ENCODE measurements around the gene CDK11A.
"Not testable (repeated sequence)": the region's sequence is repeated elsewhere in the genome, so short reads cannot be mapped to it uniquely, and the experiment has no call there.

DNA sequence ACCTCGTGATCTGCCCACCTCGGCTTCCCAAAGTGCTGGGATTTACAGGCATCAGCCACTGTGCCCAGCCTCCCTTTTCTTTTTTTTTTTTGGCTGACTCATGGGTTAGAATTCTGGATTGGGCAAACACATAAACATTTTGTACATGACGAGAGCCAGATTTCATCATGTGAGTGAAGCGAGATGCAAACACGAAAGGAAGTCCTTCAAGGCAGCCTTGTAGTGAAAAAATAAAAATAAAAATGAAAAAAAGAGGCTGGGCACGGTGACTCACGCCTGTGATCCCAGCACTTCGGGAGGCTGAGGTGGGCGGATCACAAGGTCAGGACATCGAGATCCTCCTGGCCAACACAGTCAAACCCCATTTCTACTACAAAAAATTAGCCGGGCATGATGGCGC lies 16.9 kb upstream of the CDK11A start:
- TF ChIP-seq CTCF (conservative IDR thresholded peaks at IDR 0.05; ENCODE audit: low read length); EZH2phosphoT487 (IDR thresholded peaks at IDR 0.05; ENCODE audit: borderline replicate concordance, low read depth, low read length): not testable (repeated sequence)
